Uterus (tissue), 4 donors: ENCODE results near the gene SVEP1. TPM values are rescaled to one million over a fixed set of nuclear protein-coding genes. Genes with fewer than 3 reads are reported as not detected.

Experiments used
- DNase-seq, 2 donors: peaks; one replicate each; pipeline ENCODE4 v3.0.0-alpha.2; 2019 to 2020
- H3K27ac ChIP-seq, 2 donors: fragments of 200-600 bp; sonication (generic); 1 replicate in 1 of 2; 2 replicates in 1 of 2; pipeline ENCODE4 v1.5.1; 2016 to 2018
- H3K27me3 ChIP-seq, 2 donors: fragments of 200-600 bp; sonication (generic); one replicate each; pipeline ENCODE4 v1.5.1; 2018 to 2019; ENCODE audit warnings: control low read depth in 1 of 2
- H3K36me3 ChIP-seq, 2 donors: fragments of 200-600 bp; sonication (generic); one replicate each; pipeline ENCODE4 v1.5.1; 2019; ENCODE audit warnings: control low read depth in 1 of 2
- H3K4me1 ChIP-seq, 2 donors: fragments of 200-600 bp; sonication (generic); one replicate each; pipeline ENCODE4 v1.5.1; 2018 to 2019; ENCODE audit warnings: control low read depth in 1 of 2
- H3K4me3 ChIP-seq, 2 donors: fragments of 200-600 bp; sonication (generic); 1 replicate in 1 of 2; 2 replicates in 1 of 2; pipeline ENCODE4 v1.5.1; 2018 to 2019; ENCODE audit warnings: mild to moderate bottlenecking in 1 of 2
- H3K9me3 ChIP-seq, 2 donors: fragments of 200-600 bp; sonication (generic); one replicate each; pipeline ENCODE4 v1.5.1; 2019; ENCODE audit warnings: control low read depth in 1 of 2
- POLR2A ChIP-seq, 2 donors: fragments of 450-650 bp; IDR thresholded peaks; one replicate each; pipeline ENCODE4 v1.6.1; 2016; ENCODE audit warnings: antibody characterized with exemption in 2 of 2, mild to moderate bottlenecking in 1 of 2, moderate library complexity in 1 of 2
- intact Hi-C: fragments of 100-400 bp; cut with DNase I; formaldehyde crosslinking; loops from one replicate; pipeline ENCODE4 v1.15.1; 2023; ENCODE audit warnings: low total_unique reads
- total RNA-seq, 4 donors: library from RNA; depleted of rRNA in 3 of 4; stranded (reverse); fragments of >200 nt in 3 of 4; gene quantifications; one replicate each; pipeline versions ENCODE4 v1.1.0 to v1.2.4, GENCODE V29; 2014 to 2023
- TF ChIP-seq, protein P1 (sequence below), 4 experiments: fragments of 200-600 bp in 2 of 4; fragments of 450-650 bp in 2 of 4; sonication (generic) in 2 of 4; IDR thresholded peaks; one replicate each; pipeline ENCODE4 v1.5.1; 2016 to 2019; ENCODE audit warnings: antibody characterized with exemption in 4 of 4, mild to moderate bottlenecking in 2 of 4, moderate library complexity in 1 of 4
- donor health status: DM: yes; HTN: yes; CAD: no.

The SVEP1 gene
- total RNA-seq, 4 donors from 2014 or later, result 47.9 to 63.5 (median 58.0) TPM

DNA sequence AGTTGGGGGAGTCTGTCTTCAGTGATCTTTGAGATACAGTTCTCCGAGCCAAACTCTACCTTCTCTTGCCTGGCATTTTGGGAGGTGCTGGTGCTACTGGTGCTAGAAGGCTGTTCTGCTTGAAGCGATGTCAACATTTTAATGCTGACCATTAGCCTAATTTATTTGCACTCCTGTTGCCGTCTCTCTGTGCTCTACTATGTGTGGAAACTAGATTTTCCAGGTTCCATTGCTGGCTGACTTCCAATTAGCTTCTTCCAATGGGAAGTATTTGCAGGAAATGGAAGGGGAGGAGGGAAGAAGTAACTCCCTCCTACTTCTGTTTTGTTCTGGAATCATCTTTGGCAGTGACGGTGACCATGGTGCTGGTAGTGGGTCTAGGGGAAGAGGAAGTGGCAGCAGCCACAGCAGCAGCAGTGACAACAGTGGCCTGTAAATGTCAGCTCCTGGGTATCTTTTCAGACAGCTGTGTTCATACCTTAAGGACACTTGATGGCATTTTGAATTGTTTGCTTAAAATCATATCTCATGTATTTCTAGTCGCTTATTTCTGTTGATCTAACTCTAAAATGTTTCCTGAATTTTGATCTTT, 249.8 kb downstream of the SVEP1 start:
- TF ChIP-seq, protein P1, sequence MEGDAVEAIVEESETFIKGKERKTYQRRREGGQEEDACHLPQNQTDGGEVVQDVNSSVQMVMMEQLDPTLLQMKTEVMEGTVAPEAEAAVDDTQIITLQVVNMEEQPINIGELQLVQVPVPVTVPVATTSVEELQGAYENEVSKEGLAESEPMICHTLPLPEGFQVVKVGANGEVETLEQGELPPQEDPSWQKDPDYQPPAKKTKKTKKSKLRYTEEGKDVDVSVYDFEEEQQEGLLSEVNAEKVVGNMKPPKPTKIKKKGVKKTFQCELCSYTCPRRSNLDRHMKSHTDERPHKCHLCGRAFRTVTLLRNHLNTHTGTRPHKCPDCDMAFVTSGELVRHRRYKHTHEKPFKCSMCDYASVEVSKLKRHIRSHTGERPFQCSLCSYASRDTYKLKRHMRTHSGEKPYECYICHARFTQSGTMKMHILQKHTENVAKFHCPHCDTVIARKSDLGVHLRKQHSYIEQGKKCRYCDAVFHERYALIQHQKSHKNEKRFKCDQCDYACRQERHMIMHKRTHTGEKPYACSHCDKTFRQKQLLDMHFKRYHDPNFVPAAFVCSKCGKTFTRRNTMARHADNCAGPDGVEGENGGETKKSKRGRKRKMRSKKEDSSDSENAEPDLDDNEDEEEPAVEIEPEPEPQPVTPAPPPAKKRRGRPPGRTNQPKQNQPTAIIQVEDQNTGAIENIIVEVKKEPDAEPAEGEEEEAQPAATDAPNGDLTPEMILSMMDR (IDR thresholded peaks at IDR 0.05), result no peak
- no peak for TF ChIP-seq POLR2A (IDR thresholded peaks at IDR 0.05)
- H3K27me3 ChIP-seq, result no peaks in the 10 kb centered on the region
- DNase-seq, result no peak
- intact Hi-C loops, result no loop called here
- H3K27ac ChIP-seq, result no peak overlapping the region
- H3K4me1 ChIP-seq, result no peaks in the 10 kb centered on the region
- no peaks in the 10 kb centered on the region for H3K36me3 ChIP-seq
- no peak overlapping the region for H3K4me3 ChIP-seq
- no peaks in the 10 kb centered on the region for H3K9me3 ChIP-seq

DNA sequence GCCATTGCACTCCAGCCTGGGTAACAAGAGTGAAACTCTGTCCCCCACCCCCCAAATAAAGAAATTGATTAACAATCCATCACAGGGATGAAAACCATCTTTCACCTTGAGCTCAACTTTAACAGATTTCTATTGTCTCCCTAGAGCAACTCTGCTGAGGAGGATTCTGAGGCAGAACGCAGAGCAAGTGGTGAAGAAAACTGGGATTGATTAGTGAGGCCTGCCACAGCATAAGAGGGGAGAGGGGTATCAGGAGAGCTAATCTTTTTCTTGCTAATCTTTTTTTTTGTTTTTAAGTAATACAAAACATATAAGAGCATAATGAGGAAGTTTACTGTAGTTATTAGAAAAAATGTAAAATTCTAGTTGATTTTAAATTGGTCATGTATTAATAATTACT, 250.8 kb downstream of the SVEP1 start:
- Histone ChIP-seq H3K27me3 (no peaks in the 10 kb centered on the region), H3K27ac (no peak overlapping the region), H3K36me3 (no peaks in the 10 kb centered on the region), H3K4me1 (no peaks in the 10 kb centered on the region), H3K9me3 (no peaks in the 10 kb centered on the region), H3K4me3 (no peak overlapping the region)
- no peak for DNase-seq
- intact Hi-C loops, result no loop called here
- TF ChIP-seq, protein P1 (IDR thresholded peaks at IDR 0.05), result no peak
- TF ChIP-seq POLR2A (IDR thresholded peaks at IDR 0.05), result no peak

DNA sequence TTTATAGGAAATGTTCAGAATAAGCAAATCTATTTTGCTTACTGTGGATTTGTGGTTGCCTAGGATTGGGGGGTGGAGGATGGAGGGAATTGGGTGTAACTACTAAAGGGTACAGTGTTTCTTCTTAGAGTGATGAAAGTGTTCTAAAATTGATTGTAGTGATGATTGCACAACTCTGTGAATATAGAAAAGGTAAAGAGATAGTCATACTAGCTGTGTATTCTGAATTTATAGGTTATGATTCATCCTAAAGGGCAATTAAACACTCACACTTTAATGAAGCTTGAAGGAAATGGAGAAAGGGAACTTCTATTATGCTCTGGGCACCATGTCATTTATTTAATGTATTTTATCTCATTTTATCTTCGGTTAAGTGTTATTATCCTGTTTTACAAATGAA, 251.8 kb downstream of the SVEP1 start:
- no peaks in the 10 kb centered on the region for H3K9me3 ChIP-seq
- intact Hi-C loops, result no loop called here
- H3K4me3 ChIP-seq, result no peak overlapping the region
- H3K27ac ChIP-seq, result no peak overlapping the region
- no peaks in the 10 kb centered on the region for H3K4me1 ChIP-seq
- H3K36me3 ChIP-seq, result no peaks in the 10 kb centered on the region
- H3K27me3 ChIP-seq, result no peaks in the 10 kb centered on the region
- no peak for TF ChIP-seq POLR2A (IDR thresholded peaks at IDR 0.05)
- TF ChIP-seq, protein P1 (IDR thresholded peaks at IDR 0.05), result no peak
- no peak for DNase-seq

DNA sequence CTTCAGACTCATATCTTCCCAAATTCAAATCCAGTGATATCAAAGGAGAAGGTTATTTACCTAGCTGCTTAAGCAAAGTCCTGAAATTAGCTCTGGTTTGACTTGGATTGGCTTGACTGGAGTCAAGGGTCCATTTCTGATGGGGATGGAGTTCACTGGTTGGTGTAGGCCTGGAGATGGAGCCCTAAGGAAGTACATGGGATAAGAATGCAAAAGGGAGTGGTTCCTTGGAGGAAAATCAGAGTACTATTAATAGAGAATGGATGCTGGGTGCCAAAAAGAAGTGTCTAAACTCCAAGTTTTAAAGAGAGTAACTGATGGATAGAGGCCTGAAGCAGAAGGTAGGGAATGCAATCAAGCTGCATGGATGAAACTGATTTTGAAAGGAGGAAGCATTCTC, 255.7 kb downstream of the SVEP1 start:
- no peak overlapping the region for H3K4me3 ChIP-seq
- no peaks in the 10 kb centered on the region for H3K4me1 ChIP-seq
- no peak overlapping the region for H3K27ac ChIP-seq
- no peak for DNase-seq
- H3K27me3 ChIP-seq, result no peaks in the 10 kb centered on the region
- H3K9me3 ChIP-seq, result no peaks in the 10 kb centered on the region
- intact Hi-C loops, result no loop called here
- TF ChIP-seq, protein P1 (IDR thresholded peaks at IDR 0.05), result no peak
- TF ChIP-seq POLR2A (IDR thresholded peaks at IDR 0.05), result no peak
- no peaks in the 10 kb centered on the region for H3K36me3 ChIP-seq

DNA sequence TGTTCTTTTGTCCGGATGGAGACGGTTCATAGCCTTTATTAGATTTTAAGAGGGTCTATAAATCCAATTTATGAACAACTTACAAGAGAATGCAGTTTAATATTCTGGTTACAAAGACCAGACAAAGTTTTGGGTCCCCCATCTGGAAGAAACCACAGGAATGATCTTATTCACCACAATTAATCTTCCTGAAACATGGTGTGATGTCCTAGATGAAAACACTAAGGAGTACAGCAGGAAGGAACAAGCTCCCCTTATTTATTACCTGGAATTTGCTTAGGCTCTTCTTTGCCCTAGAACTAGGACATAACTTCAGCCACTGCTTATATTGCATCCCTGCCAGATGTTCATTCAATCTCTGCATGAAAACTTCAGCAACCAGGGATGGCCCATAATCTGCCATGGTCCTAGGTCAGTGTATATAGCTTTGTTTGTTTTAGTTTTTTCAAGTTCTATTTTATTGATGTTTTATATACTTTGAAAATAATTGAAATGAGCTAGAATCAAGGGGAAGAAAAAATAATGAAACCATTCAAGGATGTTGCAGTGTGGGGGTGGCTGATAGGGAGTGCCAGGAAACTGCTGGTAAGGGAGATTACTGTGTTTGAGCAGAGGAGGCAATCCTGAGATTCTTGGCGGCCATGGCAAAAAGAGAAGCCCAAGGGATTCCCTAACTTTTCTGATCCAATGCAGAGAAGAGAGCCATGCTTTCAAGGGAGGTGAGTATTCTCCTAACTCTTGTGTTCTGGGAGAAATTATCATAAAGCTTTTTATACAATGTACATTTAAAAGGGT, 258.7 kb downstream of the SVEP1 start:
- DNase-seq, result peak in 1 of 2 donors; percentile 12
- no peaks in the 10 kb centered on the region for H3K4me1 ChIP-seq
- no peaks in the 10 kb centered on the region for H3K9me3 ChIP-seq
- peak overlapping the region in 1 of 2 donors; percentile 60 for H3K27ac ChIP-seq
- no peaks in the 10 kb centered on the region for H3K36me3 ChIP-seq
- H3K4me3 ChIP-seq, result no peak overlapping the region
- no peaks in the 10 kb centered on the region for H3K27me3 ChIP-seq
- TF ChIP-seq, protein P1 (IDR thresholded peaks at IDR 0.05), result no peak
- no peak for TF ChIP-seq POLR2A (IDR thresholded peaks at IDR 0.05)
- intact Hi-C loops, result no loop called here
